Spleen (tissue), 7 donors: Measurements from ENCODE around the gene GRM3.

ENCODE experiments used
- POLR2A ChIP-seq, 3 donors: fragments of 450-650 bp; IDR thresholded peaks; one replicate each; pipeline ENCODE4 v1.5.1; 2017; ENCODE audit warnings: antibody characterized with exemption in 3 of 3, mild to moderate bottlenecking in 1 of 3
- POLR2AphosphoS5 ChIP-seq, 3 donors: sonication (generic); formaldehyde crosslinking; IDR thresholded peaks; one replicate each; pipeline ENCODE4 v1.5.1; 2017; ENCODE audit warnings: antibody characterized with exemption in 3 of 3
- TF ChIP-seq, protein P1 (sequence below), 11 experiments: fragments of 200-600 bp in 7 of 11; fragments of 450-650 bp in 4 of 11; sonication (generic) in 4 of 11; IDR thresholded peaks in 8 of 11; conservative IDR thresholded peaks in 3 of 11; 1 replicate in 7 of 11; 2 replicates in 4 of 11; pipeline versions ENCODE4 v1.4.0 to v1.8.0; 2016 to 2021; ENCODE audit warnings: antibody characterized with exemption in 11 of 11, inconsistent platforms in 4 of 11, mild to moderate bottlenecking in 1 of 11
- donor health status: DM: no; HTN: no; CAD: no; lungs with moderate emphysema.
- donor health status: DM: no; HTN: no; CAD: no.
- donor health status: DM: no; HTN: no; CAD: no.

DNA sequence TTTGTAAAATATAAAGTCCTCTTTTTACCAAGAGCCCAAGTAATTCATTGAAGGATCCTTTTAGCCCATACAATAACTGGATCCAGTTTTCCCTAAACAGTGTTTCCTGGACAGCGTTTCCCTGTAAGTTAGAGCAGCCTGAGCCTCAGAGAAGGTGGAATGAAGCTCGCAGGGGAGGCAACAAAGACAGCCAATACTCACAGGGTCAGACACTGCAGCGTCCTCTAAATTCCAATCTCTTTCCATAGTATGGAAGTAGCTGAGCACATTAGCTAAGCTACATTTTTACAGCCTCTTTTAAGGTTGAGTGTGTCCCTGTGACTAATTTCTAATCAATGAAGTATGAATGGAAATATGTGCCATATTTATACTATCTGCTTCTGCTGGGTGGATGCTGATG, 193.5 kb downstream of the GRM3 start:
- TF ChIP-seq, protein P1, sequence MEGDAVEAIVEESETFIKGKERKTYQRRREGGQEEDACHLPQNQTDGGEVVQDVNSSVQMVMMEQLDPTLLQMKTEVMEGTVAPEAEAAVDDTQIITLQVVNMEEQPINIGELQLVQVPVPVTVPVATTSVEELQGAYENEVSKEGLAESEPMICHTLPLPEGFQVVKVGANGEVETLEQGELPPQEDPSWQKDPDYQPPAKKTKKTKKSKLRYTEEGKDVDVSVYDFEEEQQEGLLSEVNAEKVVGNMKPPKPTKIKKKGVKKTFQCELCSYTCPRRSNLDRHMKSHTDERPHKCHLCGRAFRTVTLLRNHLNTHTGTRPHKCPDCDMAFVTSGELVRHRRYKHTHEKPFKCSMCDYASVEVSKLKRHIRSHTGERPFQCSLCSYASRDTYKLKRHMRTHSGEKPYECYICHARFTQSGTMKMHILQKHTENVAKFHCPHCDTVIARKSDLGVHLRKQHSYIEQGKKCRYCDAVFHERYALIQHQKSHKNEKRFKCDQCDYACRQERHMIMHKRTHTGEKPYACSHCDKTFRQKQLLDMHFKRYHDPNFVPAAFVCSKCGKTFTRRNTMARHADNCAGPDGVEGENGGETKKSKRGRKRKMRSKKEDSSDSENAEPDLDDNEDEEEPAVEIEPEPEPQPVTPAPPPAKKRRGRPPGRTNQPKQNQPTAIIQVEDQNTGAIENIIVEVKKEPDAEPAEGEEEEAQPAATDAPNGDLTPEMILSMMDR (IDR thresholded peaks at IDR 0.05 in 8 of 11, conservative IDR thresholded peaks at IDR 0.05 in 3 of 11) = no peak
- TF ChIP-seq POLR2A (IDR thresholded peaks at IDR 0.05) = no peak
- no peak for TF ChIP-seq POLR2AphosphoS5 (IDR thresholded peaks at IDR 0.05)
